ENCODE data around the gene ATF7IP. TPM values are rescaled to one million over a fixed set of nuclear protein-coding genes. Genes with fewer than 3 reads are reported as not detected.

ATF7IP gene
- total RNA-seq, 1 donor from 2014 or later, result 153 TPM

GRCh38 chr12:14495326-14495725 lies 129.8 kb downstream of the ATF7IP start:
- no peaks in the 10 kb centered on the region for H3K9me3 Mint-ChIP-seq (ENCODE audit: unreplicated experiment)
- no peaks in the 10 kb centered on the region for H3K4me1 Mint-ChIP-seq (ENCODE audit: unreplicated experiment)
- no peak for TF ChIP-seq CTCF (IDR thresholded peaks at IDR 0.05; ENCODE audit: unreplicated experiment)
- peaks cover 14% of the 10 kb centered on the region for H3K27me3 Mint-ChIP-seq (ENCODE audit: unreplicated experiment)
- no peak overlapping the region for H3K27ac Mint-ChIP-seq (ENCODE audit: unreplicated experiment)
- H3K4me3 Mint-ChIP-seq (ENCODE audit: unreplicated experiment), result no peak overlapping the region
- no peak for DNase-seq (ENCODE audit: low spot score)
- peaks cover 45% of the 10 kb centered on the region for H3K36me3 Mint-ChIP-seq (ENCODE audit: low read depth, unreplicated experiment)

GRCh38 chr12:14505626-14506596 lies 140.4 kb downstream of the ATF7IP start:
- Mint-ChIP-seq H3K4me1 (ENCODE audit: unreplicated experiment) (peaks cover 2% of the 10 kb centered on the region), H3K27ac (ENCODE audit: unreplicated experiment) (no peak overlapping the region), H3K9me3 (ENCODE audit: unreplicated experiment) (no peaks in the 10 kb centered on the region), H3K4me3 (ENCODE audit: unreplicated experiment) (no peak overlapping the region), H3K36me3 (ENCODE audit: low read depth, unreplicated experiment) (peaks cover 3% of the 10 kb centered on the region), H3K27me3 (ENCODE audit: unreplicated experiment) (peaks cover 4% of the 10 kb centered on the region)
- no peak for TF ChIP-seq CTCF (IDR thresholded peaks at IDR 0.05; ENCODE audit: unreplicated experiment)
- no peak for DNase-seq (ENCODE audit: low spot score)

GRCh38 chr12:14510574-14510973 lies 145.1 kb downstream of the ATF7IP start:
- H3K36me3 Mint-ChIP-seq (ENCODE audit: low read depth, unreplicated experiment), result peaks cover 3% of the 10 kb centered on the region
- no peak for DNase-seq (ENCODE audit: low spot score)
- no peaks in the 10 kb centered on the region for H3K9me3 Mint-ChIP-seq (ENCODE audit: unreplicated experiment)
- peaks cover 8% of the 10 kb centered on the region for H3K27me3 Mint-ChIP-seq (ENCODE audit: unreplicated experiment)
- H3K27ac Mint-ChIP-seq (ENCODE audit: unreplicated experiment), result no peak overlapping the region
- peaks cover 2% of the 10 kb centered on the region for H3K4me1 Mint-ChIP-seq (ENCODE audit: unreplicated experiment)
- TF ChIP-seq CTCF (IDR thresholded peaks at IDR 0.05; ENCODE audit: unreplicated experiment), result no peak
- H3K4me3 Mint-ChIP-seq (ENCODE audit: unreplicated experiment), result no peak overlapping the region

GRCh38 chr12:14514154-14514842 lies 148.8 kb downstream of the ATF7IP start:
- no peak overlapping the region for H3K27ac Mint-ChIP-seq (ENCODE audit: unreplicated experiment)
- peak; percentile 17 for TF ChIP-seq CTCF (IDR thresholded peaks at IDR 0.05; ENCODE audit: unreplicated experiment)
- H3K4me1 Mint-ChIP-seq (ENCODE audit: unreplicated experiment), result no peaks in the 10 kb centered on the region
- no peaks in the 10 kb centered on the region for H3K9me3 Mint-ChIP-seq (ENCODE audit: unreplicated experiment)
- no peak for DNase-seq (ENCODE audit: low spot score)
- H3K4me3 Mint-ChIP-seq (ENCODE audit: unreplicated experiment), result no peak overlapping the region
- H3K36me3 Mint-ChIP-seq (ENCODE audit: low read depth, unreplicated experiment), result peaks cover 3% of the 10 kb centered on the region
- peaks cover 4% of the 10 kb centered on the region for H3K27me3 Mint-ChIP-seq (ENCODE audit: unreplicated experiment)
